GM19099 (cell line): Measurements from ENCODE around the gene CCDC146.

Source experiments
- POLR2A ChIP-seq: IDR thresholded peaks from 3 replicates; pipeline ENCODE4 v1.6.1; 2011; ENCODE audit warnings: low read depth; ENCODE audit not compliant: insufficient read length; ENCODE audit errors: extremely low read depth

The CCDC146 gene

DNA sequence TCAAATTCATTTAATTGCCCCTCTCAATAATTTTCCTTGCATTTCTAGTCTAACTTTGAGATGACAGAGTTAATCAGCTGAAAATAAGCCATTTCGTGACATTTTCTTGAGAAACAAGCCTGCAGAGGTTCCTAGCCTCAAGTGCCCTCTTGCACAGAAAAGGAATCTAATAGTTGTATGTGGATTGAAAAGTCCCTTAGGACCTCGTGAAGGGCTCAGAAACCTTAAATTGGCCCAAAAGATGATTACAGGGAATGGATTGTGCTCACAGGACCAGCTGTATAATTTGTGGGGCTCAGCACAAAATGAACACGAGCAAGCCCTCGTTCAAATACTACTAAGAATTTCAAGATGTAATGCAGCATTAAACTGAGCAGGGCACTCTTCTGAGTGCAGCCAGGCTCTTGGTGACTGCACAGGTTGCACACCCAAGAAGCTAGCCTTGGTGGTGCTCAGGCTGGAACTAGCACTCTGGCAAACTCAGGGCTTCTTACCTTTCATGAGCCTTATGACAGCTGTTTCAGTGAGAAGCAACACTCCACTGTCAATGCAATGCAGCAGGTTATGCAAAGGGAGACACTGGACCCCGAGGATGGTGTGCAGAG is 191.6 kb downstream of the CCDC146 start:
- TF ChIP-seq POLR2A: no peak

DNA sequence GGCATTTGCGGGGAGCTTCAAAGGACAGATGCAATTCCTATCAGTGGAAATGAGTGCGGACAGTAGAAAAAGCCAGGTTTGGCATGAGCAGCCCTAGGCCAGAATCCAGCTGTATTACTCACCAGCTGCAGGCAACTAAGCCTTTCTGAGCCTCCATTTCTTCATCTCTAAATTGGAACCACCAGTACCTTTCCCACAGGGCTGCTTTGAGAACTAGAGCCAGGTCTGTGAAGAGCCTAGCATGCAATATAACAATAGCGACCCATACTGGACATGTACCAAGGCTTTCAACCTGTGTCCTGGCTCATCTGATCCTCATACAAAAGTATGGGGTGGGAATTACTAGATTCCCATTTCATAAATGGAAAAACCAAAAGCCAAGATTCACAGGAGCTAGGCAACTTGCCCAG is 192.8 kb downstream of the CCDC146 start:
- no peak for TF ChIP-seq POLR2A

DNA sequence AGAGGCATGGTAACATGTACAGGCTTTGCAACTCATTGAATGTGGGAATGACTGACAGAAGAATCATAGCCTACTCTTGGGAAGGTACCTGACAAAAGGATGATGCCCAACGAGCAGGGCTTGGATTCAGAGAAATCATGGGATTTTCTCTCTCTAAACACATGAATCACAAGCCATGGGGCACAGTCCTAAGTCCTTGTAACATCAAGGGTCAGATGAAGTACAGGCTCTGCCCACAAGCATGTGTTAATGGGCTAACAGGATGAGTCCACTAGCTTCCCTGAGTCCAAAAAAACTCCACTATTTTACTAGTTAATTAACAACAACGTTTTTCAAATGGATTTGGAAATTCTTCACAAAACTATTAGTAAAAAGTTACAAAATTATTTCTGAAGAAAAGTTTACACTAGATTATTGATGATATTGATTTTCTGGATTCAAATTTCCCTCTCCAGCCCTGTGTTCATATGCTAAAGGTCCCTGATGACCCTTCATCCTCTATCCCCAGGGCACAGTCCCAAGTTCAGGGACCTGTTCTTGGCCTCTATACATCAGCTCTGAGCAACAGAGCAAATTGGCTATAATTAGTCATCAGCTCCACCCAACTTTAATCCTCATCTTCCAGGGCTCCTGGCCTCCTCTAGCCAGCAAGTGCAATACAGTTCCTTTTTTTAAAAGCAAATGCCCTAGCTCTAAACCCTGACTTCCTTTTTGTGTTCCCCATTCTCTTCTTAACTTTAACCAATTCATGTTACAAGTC is 194.0 kb downstream of the CCDC146 start:
- no peak for TF ChIP-seq POLR2A

DNA sequence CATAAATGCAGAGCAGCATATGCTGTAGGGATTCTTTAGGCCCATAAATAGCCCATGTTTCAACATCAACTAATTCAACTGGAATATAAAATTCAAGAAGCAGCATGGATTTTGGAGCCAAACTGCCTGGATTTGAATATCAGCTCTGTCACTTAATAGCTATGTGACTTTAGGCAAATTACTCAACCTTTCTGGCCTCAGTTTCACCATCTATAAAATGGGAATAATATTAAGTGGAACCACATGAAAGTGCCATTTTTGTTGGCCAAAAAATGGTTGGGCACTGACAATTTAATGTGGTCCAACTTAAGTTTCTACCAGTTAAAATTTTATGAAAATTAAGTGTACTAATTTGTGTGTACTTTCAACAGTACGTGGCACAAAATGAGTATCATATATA is 195.6 kb downstream of the CCDC146 start:
- no peak for TF ChIP-seq POLR2A

DNA sequence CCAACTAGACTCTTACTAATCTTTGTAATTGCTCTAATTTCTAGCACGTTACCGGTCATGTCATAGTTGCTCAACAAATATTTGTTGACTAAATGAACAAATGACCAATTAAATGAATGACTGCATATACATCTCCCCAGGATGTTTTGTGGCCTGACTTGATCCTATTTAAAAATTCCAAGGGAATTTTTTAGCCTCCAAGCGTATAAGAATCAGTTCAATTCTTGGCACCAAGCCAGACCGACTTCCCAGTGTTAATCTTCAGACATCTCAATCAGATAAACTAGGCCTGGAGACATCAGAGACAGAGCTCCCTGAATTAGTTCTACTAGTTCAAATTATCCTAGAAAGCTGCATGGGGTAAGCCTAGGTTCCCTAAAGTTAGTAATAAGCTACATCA is 197.7 kb downstream of the CCDC146 start:
- no peak for TF ChIP-seq POLR2A

DNA sequence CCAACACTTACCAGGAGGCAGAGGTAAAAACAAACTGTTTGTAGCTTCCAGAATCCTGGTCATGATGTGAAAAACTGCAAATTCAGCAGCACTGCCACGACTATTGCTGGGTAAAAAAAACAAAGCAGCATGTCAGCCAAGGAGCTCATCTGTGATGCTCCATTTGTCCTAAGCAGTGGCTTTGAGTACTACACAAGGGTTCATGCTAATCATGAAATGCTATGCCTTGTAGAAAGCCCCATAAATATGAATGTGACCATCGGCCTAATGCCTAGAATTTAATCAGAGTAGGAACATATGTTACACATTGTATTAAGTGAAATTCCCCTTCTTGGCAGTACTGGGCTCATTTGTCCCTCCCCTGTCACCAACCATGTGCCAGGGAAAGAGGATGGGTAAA is 198.3 kb downstream of the CCDC146 start:
- no peak for TF ChIP-seq POLR2A

DNA sequence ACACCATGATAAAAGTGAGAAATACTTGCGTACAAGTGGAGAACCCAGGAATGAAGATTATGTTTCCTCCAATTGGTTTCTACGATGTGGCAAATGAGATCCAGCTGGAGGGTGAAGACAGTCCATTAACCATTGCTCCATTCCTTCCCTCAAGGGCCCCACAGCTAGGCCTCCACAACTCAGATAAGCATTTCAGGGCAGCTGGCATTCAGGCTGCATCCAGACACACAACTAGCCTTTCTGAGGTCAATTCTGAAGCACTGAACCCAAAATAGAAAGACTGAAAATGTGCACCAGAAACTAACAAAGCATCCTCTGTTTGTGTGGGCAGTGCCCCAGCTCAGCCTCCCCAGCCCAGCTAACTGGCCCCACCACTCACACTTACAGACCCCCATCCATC is 198.9 kb downstream of the CCDC146 start:
- TF ChIP-seq POLR2A: no peak

DNA sequence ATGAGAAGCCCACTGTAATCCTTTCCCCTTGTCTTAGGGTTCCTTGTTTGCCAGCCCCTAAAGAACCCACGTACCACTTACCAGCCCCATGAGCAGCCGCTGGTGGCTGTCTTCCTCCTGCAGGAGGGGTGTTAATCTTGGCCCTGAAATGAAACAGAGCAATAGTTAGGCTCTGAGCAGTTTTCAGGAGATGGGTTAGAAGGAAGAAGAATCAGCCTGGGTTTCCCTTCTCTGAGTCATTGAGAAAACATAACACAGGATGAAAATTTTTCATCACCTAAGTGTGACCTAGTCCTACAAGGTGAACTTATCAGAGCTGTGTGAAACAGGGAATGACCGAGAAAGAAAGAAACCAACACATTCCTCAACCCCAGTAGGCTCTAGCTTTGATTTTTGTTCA is 203.7 kb downstream of the CCDC146 start:
- no peak for TF ChIP-seq POLR2A

DNA sequence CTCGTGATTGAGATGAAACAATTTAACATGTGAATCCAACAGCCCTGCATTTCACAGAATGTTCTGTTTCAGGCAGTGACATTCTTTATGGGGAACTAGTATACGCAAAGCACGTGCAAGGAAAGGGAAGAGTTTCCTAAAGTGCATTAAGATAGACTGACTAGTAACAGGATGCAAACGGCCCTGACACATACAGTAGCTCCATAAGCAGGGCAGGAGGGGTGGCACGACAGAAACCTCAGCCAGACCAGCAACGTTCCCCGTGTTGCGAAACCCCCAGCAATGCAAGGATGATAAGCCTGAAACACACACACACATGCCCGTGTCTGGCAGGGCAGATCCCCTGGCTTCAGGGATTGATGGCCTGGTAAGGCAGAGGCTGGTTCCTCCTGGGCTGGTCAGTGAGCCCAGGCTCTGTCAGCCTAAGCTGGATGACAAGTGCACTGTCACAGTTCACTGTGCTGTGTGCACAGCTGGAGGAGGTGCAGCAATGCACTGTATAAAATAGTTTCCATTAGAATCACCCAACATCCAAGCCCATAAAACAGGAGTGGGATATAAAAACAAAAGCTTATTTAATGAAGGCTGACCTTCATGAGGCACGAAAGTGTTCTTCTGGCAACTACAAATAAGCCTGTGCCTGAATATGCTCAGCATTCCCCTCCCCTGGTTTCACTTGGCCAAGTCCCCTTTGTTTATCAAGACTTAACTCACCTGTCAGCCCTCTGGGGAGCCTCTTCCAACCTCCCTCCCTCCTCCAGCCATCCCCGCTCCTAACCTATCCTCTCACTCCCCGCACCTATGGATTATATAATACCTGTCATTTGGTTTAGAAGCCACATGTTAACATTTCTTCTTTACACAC is 204.9 kb downstream of the CCDC146 start:
- TF ChIP-seq POLR2A: no peak

DNA sequence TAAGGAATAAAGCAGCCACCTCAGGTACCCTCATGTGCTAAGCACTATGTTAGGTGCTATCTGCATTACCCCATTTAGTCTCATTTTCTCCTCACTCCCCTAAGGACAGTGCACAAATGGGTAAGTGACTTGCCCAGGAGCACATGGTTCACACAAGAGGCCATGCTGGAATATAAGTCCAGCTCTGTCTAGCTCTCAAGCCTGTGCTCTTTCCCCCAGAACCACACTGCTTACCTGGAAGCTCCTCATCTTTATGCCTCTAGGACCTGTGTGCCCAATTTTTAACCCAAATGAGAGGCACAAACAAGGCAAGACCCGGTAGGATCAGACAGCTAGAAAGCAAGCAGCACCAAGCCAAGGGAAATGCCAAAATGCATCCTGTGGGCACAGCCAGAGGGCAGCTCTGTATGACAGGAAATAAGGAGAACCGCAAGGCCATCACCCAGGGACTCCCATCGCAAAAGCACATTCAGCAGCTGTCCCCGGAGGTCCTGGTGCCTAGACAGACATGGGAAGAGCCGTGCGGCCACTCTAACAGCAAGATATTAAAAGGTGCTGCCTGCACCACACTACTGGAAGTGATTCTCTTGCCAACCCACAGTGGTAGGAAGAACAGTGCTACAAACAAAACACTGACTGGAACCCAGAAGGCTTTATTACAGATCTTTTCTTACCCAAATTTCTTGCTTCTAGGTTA is 205.7 kb downstream of the CCDC146 start:
- no peak for TF ChIP-seq POLR2A

DNA sequence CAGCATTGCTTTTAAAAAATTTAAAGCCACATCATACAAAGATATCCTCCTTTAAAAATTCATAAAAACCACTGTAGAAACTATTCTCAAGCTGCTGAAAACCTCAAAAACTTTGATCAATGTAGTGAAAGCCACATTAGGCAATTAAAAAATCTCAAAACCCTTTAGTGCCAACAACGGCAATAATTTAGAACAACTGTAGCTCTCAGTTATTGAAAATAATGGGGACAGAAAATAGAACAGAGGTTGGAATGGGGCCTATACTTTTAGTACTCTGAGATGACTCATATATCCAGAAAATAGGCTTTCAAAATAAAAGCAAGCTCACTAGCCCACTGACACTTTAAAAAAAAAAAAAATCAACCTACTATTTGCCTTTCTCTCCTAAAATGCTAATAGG is 206.3 kb downstream of the CCDC146 start:
- TF ChIP-seq POLR2A: no peak

DNA sequence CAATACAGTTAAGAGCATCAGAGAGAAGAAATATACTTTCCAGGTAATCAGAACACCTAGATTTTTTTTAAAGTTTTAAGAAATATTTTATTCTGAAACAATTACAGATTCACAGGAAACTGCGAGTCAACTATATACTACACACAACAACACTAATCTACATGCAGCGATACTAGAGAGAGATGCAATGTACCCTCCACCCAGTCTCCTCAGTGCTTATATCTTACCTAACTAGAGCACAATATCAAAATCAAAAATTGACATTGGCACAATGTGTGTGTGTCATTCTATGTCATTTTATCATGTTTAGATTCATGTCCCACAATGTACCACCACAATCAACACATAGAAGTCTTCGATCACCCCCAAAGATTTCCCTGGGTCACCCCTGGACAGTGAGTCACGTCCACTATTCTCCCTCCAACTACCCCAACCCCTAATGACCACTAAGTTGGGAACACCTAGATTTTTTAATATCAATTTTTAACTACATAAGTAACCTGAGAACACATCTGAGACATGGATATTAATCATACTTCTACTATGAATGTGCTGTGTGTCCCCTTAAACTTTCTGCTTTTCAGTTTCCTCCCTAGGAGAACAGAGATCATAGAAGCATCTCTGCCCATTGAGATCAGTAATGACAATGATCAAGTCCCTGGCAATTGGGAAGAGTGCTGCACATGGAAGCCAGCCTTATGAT is 207.2 kb downstream of the CCDC146 start:
- no peak for TF ChIP-seq POLR2A

DNA sequence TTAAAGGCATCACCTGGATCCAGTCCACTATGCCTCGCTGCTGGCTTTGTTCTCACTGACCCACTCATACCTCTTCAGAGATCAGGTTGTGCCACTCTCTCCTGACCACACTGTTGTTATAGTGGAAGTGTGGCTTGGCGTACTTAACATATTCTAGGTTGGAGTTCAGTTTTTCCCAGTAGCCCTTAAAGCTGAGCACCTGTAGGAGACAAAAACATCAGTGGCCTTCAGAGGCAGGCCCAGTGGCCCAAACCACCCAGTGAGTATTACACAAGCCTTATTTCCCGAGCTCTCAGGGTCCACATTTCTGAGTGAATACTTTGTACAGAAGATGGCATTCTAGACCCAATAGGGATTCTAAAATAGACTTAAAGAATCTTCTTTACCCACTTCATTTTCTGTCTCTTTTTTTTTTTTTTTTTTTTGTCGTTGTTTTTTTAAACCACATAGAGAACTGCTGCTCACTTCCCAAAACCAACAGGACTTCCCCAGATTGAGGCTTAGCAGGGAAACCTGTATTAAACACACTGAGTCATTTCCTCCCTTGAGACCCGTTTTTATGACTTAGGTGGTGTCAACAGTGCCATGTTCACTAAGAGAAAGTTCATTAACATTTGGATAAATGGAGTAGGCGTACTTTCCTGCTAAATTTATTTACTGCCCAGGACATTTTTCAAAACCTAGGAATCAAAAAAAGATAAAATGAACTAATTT is 207.9 kb downstream of the CCDC146 start:
- TF ChIP-seq POLR2A: no peak
